Brain microvascular endothelial cell (primary cell): ENCODE measurements around the gene DCUN1D2.

Source experiments
- DNase-seq: peaks from one replicate; pipeline ENCODE4 v3.0.0-alpha.2; 2020
- H3K27ac ChIP-seq: fragments of 250-450 bp; sonication (Bioruptor Pico); 2 replicates; pipeline ENCODE4 v1.5.1; 2020; ENCODE audit warnings: mild to moderate bottlenecking, moderate library complexity
- H3K27me3 ChIP-seq: fragments of 250-450 bp; sonication (Bioruptor Pico); replicated peaks from 2 replicates; pipeline ENCODE4 v1.5.1; 2020; ENCODE audit warnings: mild to moderate bottlenecking
- H3K36me3 ChIP-seq: fragments of 250-450 bp; sonication (Bioruptor Pico); replicated peaks from 2 replicates; pipeline ENCODE4 v1.5.1; 2020; ENCODE audit warnings: mild to moderate bottlenecking
- H3K4me3 ChIP-seq: 2 replicates; pipeline ENCODE4 v1.5.1; 2011; ENCODE audit warnings: low read depth, mild to moderate bottlenecking, control low read depth, low read length, moderate library complexity
- in situ Hi-C: cut with HindIII; loops from 2 replicates; pipeline ENCODE4 v1.10.0; 2017; ENCODE audit warnings: low sequenced_read_pairs, low pct_ligation_motif_present
- TF ChIP-seq, protein P1 (sequence below): IDR thresholded peaks from 2 replicates; pipeline ENCODE4 v1.5.1; 2011; ENCODE audit warnings: low read depth, mild to moderate bottlenecking, moderate library complexity, low read length, control low read depth, inconsistent platforms; ENCODE audit errors: missing control alignments

Gene DCUN1D2

DNA sequence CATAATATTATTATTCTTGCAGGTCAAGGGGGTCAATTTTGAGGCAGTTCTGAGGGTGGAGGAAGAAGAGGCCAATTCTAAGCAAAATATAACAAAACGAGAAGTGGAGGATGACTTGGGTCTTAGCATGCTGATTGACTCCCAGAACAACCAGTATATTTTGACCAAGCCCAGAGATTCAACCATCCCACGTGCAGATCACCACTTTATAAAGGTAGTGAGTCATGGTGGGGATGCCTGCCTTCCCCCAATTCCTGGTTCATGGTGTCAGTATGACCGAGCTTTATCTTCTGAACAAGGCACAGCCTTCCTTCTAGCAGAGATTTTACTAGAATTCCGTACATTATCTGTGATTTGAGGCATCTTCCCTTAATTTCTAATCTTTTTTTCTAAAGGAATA, 9.4 kb upstream of the DCUN1D2 start:
- in situ Hi-C loops, result no loop called here
- TF ChIP-seq, protein P1, sequence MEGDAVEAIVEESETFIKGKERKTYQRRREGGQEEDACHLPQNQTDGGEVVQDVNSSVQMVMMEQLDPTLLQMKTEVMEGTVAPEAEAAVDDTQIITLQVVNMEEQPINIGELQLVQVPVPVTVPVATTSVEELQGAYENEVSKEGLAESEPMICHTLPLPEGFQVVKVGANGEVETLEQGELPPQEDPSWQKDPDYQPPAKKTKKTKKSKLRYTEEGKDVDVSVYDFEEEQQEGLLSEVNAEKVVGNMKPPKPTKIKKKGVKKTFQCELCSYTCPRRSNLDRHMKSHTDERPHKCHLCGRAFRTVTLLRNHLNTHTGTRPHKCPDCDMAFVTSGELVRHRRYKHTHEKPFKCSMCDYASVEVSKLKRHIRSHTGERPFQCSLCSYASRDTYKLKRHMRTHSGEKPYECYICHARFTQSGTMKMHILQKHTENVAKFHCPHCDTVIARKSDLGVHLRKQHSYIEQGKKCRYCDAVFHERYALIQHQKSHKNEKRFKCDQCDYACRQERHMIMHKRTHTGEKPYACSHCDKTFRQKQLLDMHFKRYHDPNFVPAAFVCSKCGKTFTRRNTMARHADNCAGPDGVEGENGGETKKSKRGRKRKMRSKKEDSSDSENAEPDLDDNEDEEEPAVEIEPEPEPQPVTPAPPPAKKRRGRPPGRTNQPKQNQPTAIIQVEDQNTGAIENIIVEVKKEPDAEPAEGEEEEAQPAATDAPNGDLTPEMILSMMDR, result no peak
- peaks cover 78% of the 10 kb centered on the region for H3K36me3 ChIP-seq

DNA sequence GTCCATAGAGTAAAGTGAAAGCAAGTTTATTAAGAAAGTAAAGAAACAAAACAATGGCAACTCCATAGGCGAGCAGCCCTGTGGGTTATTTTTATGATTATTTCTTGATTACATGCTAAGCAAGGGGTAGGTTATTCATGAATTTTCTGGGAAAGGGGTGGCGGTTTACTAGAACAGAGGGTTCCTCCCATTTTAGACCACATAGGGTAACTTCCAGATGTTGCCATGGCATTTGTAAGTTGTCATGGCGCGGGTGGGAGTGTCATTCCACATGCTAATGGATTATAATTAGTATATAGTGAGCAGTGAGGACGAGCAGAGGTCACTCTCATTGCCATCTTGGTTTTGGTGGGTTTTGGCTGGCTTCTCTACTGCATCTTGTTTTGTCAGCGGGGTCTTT, 8.4 kb upstream of the DCUN1D2 start:
- TF ChIP-seq, protein P1, result no peak
- DNase-seq, result no peak
- H3K27ac ChIP-seq, result no peak overlapping the region
- in situ Hi-C loops, result no loop called here
- H3K27me3 ChIP-seq, result no peaks in the 10 kb centered on the region
- no peak overlapping the region for H3K4me3 ChIP-seq
- H3K36me3 ChIP-seq, result peaks cover 68% of the 10 kb centered on the region

More for the DNA sequence above, 9.4 kb upstream of the DCUN1D2 start:
- no peaks in the 10 kb centered on the region for H3K27me3 ChIP-seq
- H3K4me3 ChIP-seq, result no peak overlapping the region
- DNase-seq, result peak; percentile 60
- no peak overlapping the region for H3K27ac ChIP-seq

DNA sequence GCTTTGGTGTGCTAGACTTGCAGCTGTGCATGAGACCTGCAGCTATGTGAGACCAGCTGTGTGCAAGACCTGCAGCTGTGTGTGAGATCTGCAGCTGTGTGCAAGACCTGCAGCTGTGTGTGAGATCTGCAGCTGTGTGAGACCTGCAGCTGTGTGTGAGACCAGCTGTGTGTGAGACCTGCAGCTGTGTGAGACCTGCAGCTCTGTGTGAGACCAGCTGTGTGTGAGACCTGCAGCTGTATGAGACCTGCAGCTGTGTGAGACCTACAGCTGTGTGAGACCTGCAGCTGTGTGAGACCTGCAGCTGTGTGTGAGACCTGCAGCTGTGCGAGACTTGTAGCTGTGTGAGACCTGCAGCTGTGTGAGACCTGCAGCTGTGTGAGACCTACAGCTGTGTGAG, 6.7 kb upstream of the DCUN1D2 start:
- H3K36me3 ChIP-seq, result peaks cover 54% of the 10 kb centered on the region
- in situ Hi-C loops, result no loop called here
- no peaks in the 10 kb centered on the region for H3K27me3 ChIP-seq
- DNase-seq, result no peak
- no peak overlapping the region for H3K27ac ChIP-seq
- TF ChIP-seq, protein P1, result no peak
- H3K4me3 ChIP-seq, result no peak overlapping the region

DNA sequence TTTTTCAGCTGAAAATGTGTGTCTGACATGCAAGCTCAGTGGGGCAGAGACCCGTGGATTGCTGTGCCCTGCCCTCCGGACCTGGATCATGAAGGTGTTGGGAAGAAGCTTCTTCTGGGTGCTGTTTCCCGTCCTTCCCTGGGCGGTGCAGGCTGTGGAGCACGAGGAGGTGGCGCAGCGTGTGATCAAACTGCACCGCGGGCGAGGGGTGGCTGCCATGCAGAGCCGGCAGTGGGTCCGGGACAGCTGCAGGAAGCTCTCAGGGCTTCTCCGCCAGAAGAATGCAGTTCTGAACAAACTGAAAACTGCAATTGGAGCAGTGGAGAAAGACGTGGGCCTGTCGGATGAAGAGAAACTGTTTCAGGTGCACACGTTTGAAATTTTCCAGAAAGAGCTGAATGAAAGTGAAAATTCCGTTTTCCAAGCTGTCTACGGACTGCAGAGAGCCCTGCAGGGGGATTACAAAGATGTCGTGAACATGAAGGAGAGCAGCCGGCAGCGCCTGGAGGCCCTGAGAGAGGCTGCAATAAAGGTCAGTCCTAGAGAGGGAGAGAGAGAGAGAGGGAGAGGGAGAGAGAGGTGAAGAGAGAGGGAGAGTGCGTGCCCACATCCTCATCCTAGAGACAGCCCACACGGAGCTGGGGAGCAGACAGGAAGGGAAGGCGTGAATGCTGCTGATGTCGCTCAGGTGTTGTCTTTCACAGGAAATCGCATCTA, 5.1 kb upstream of the DCUN1D2 start:
- H3K36me3 ChIP-seq, result peaks cover 38% of the 10 kb centered on the region

DNA sequence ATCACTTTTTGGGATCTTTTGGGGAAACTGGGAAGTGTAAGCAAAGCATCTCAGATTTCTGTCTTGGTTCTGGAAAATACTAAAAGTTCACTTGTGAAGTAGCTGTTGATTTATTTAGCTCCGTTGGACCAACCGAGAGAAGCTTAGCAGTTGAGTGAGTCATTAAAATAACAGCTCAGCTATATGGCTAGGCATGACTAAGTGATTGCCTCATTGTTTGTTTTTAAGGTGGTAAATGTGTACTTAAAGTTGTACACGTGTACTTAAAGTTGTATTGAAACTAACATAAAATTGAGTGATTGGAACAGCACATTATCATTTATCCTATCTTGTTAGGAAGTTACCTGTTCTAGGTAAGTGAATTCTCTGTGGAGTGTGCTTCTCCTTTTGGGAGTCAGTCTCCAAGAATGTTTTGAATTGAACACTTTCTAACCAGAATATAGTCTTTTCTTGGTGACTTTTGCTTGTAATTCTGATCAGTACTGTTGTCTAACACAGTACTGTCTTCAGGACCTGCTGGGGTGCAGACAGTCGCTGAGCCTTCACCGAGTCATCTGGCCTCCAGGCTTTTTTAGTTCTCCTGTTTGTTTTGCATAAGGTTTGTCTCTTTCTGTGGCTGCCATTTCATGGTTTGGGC, 2.9 kb upstream of the DCUN1D2 start:
- Histone ChIP-seq H3K27me3 (no peaks in the 10 kb centered on the region), H3K36me3 (peaks cover 22% of the 10 kb centered on the region), H3K4me3 (peak overlapping the region; percentile 18), H3K27ac (peak overlapping the region; percentile 75)
- peak; percentile 79 for DNase-seq
- TF ChIP-seq, protein P1, result no peak
- in situ Hi-C loops, result no loop called here

More for the DNA sequence above, 5.1 kb upstream of the DCUN1D2 start:
- no peaks in the 10 kb centered on the region for H3K27me3 ChIP-seq
- peak overlapping the region; percentile 6 for H3K4me3 ChIP-seq
- in situ Hi-C loops, result no loop called here
- no peak for DNase-seq
- no peak overlapping the region for H3K27ac ChIP-seq
- TF ChIP-seq, protein P1, result peak; percentile 32

DNA sequence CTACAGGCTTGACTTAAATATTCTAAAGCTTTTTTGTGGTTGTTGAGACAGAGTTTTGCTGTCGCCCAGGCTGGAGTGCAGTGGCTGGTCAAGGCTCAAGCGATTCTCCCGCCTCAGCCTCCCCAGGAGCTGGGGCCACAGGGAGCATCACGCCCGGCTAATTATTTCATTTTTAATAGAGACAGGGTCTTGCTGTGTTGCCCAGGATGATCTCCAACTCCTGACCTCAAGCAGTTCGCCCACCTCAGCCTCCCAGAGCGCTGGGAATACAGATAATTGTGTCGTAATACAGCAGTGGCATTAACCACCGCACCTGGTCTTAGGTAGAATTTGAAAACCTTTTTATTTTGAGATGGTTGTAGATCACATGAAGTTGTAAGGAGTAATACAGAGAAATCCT, 1.5 kb upstream of the DCUN1D2 start:
- in situ Hi-C loops, result no loop called here
- H3K36me3 ChIP-seq, result peaks cover 13% of the 10 kb centered on the region
- no peak overlapping the region for H3K27ac ChIP-seq
- TF ChIP-seq, protein P1, result no peak
- peak overlapping the region; percentile 77 for H3K4me3 ChIP-seq
- DNase-seq, result no peak
- H3K27me3 ChIP-seq, result no peaks in the 10 kb centered on the region
